Measurements from ENCODE around the gene SYTL1.

The SYTL1 gene

GRCh38 chr1:27302612-27303011, 39.2 kb upstream of the SYTL1 start:
- no CpG with 5 or more reads among the region's 2 CpGs for WGBS (ENCODE audit: extremely low coverage, insufficient coverage, low lambda C conversion rate)
- H4K8ac ChIP-seq (ENCODE audit: low read depth, low read length): no peak overlapping the region
- H3K18ac ChIP-seq (ENCODE audit: low read length): no peak overlapping the region

DNA sequence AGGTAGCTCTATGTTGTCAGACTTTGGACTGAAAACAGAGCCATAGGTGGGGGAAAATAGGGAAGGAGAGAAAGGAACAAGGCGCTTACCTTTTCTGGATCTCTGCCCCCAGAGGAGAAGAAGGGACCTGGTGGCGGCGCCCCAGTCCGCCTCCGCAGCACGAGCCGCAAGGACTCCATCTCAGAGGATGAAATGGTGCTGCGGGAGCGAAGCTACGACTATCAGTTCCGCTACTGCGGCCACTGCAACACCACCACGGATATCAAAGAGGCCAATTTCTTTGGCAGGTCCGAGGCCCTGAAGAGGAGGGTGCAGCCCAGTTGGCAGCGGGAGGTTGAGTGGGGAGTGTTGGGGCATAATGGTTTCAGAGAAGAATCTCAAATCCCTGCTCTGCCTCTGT, 38.3 kb upstream of the SYTL1 start:
- no CpG with 5 or more reads among the region's 15 CpGs for WGBS (ENCODE audit: extremely low coverage, insufficient coverage, low lambda C conversion rate)

More at GRCh38 chr1:27302612-27303011, 39.2 kb upstream of the SYTL1 start:
- no peak overlapping the region for H3K9ac ChIP-seq (ENCODE audit: low read length)
- no peak overlapping the region for H2BK5ac ChIP-seq (ENCODE audit: low read length)
- no peak overlapping the region for H2AK5ac ChIP-seq (ENCODE audit: low read length)
- no peak overlapping the region for H3K23ac ChIP-seq (ENCODE audit: low read length)
- H3K4me2 ChIP-seq (ENCODE audit: low read length): no peak overlapping the region
- no peak overlapping the region for H4K5ac ChIP-seq (ENCODE audit: low read length)
- no peak overlapping the region for H2BK120ac ChIP-seq (ENCODE audit: low read depth, low read length)
- no peaks in the 10 kb centered on the region for H3K79me2 ChIP-seq (ENCODE audit: control insufficient read depth, insufficient read depth, low read length)
- H3K4me3 ChIP-seq (ENCODE audit: low read length): no peak overlapping the region
- peaks cover 15% of the 10 kb centered on the region for H3K4me1 ChIP-seq (ENCODE audit: control insufficient read depth, low read depth, low read length)
- no peak for DNase-seq
- H3K4ac ChIP-seq (ENCODE audit: low read depth, low read length): no peak overlapping the region
- no peak overlapping the region for H3K27ac ChIP-seq (ENCODE audit: low read depth, low read length)
- no peaks in the 10 kb centered on the region for H3K79me1 ChIP-seq (ENCODE audit: low read length)
- H3K56ac ChIP-seq (ENCODE audit: low read length): no peak overlapping the region
- H3K27me3 ChIP-seq (ENCODE audit: insufficient read depth, low read length, poor library complexity): no peaks in the 10 kb centered on the region
- no peak overlapping the region for H2BK15ac ChIP-seq (replicated peaks; ENCODE audit: low read depth)
- H3K36me3 ChIP-seq (ENCODE audit: control insufficient read depth, insufficient read depth, low read length): no peaks in the 10 kb centered on the region

DNA sequence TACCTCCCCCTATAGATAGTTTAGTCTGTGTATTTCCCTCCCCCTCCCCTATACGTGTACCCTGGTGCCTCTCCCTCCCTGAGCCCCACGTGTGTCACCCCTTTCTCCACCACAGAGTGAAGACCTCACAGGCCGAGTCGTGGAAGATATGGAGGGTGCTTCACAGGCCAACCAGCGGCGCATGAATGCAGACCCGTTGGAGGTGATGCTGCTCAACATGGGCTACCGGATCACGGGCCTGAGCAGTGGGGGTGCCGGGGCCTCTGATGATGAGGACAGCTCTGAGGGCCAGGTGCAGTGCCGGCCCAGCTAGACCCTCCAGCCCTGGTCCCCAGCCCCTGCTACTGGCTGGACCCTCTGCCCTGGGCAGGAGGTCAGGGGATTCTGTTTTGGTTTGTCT, 35.8 kb upstream of the SYTL1 start:
- Histone ChIP-seq H3K56ac (ENCODE audit: low read length) (no peak overlapping the region), H3K27me3 (ENCODE audit: insufficient read depth, low read length, poor library complexity) (no peaks in the 10 kb centered on the region), H3K27ac (ENCODE audit: low read depth, low read length) (no peak overlapping the region), H4K8ac (ENCODE audit: low read depth, low read length) (no peak overlapping the region), H3K4ac (ENCODE audit: low read depth, low read length) (no peak overlapping the region), H4K5ac (ENCODE audit: low read length) (no peak overlapping the region), H2AK5ac (ENCODE audit: low read length) (no peak overlapping the region), H3K4me2 (ENCODE audit: low read length) (no peak overlapping the region), H3K36me3 (ENCODE audit: control insufficient read depth, insufficient read depth, low read length) (no peaks in the 10 kb centered on the region), H2BK15ac (replicated peaks; ENCODE audit: low read depth) (no peak overlapping the region), H3K9ac (ENCODE audit: low read length) (no peak overlapping the region), H2BK120ac (ENCODE audit: low read depth, low read length) (no peak overlapping the region), H3K23ac (ENCODE audit: low read length) (no peak overlapping the region), H3K79me1 (ENCODE audit: low read length) (no peaks in the 10 kb centered on the region), H2BK5ac (ENCODE audit: low read length) (no peak overlapping the region), H3K18ac (ENCODE audit: low read length) (no peak overlapping the region), H3K4me3 (ENCODE audit: low read length) (no peak overlapping the region), H3K79me2 (ENCODE audit: control insufficient read depth, insufficient read depth, low read length) (no peaks in the 10 kb centered on the region), H3K4me1 (ENCODE audit: control insufficient read depth, low read depth, low read length) (peaks cover 2% of the 10 kb centered on the region)
- WGBS (ENCODE audit: extremely low coverage, insufficient coverage, low lambda C conversion rate): no CpG with 5 or more reads among the region's 11 CpGs
- DNase-seq: no peak

More for the DNA sequence above, 38.3 kb upstream of the SYTL1 start:
- Histone ChIP-seq H3K27ac (ENCODE audit: low read depth, low read length) (no peak overlapping the region), H3K27me3 (ENCODE audit: insufficient read depth, low read length, poor library complexity) (no peaks in the 10 kb centered on the region), H4K5ac (ENCODE audit: low read length) (no peak overlapping the region), H3K4ac (ENCODE audit: low read depth, low read length) (no peak overlapping the region), H2AK5ac (ENCODE audit: low read length) (no peak overlapping the region), H3K4me1 (ENCODE audit: control insufficient read depth, low read depth, low read length) (peaks cover 15% of the 10 kb centered on the region), H4K8ac (ENCODE audit: low read depth, low read length) (no peak overlapping the region), H3K79me1 (ENCODE audit: low read length) (no peaks in the 10 kb centered on the region), H2BK120ac (ENCODE audit: low read depth, low read length) (no peak overlapping the region), H2BK15ac (replicated peaks; ENCODE audit: low read depth) (no peak overlapping the region), H3K4me3 (ENCODE audit: low read length) (no peak overlapping the region), H3K18ac (ENCODE audit: low read length) (no peak overlapping the region), H3K9ac (ENCODE audit: low read length) (no peak overlapping the region), H3K79me2 (ENCODE audit: control insufficient read depth, insufficient read depth, low read length) (no peaks in the 10 kb centered on the region), H2BK5ac (ENCODE audit: low read length) (no peak overlapping the region), H3K23ac (ENCODE audit: low read length) (no peak overlapping the region), H3K4me2 (ENCODE audit: low read length) (no peak overlapping the region), H3K36me3 (ENCODE audit: control insufficient read depth, insufficient read depth, low read length) (no peaks in the 10 kb centered on the region), H3K56ac (ENCODE audit: low read length) (no peak overlapping the region)
- no peak for DNase-seq

- no peak overlapping the region for H4K8ac ChIP-seq (ENCODE audit: low read depth, low read length)
- H3K23ac ChIP-seq (ENCODE audit: low read length): no peak overlapping the region
- no peaks in the 10 kb centered on the region for H3K79me1 ChIP-seq (ENCODE audit: low read length)
- no peak overlapping the region for H2BK5ac ChIP-seq (ENCODE audit: low read length)
- peak overlapping the region; percentile 41 for H3K9ac ChIP-seq (ENCODE audit: low read length)
- peak overlapping the region; percentile 63 for H3K27ac ChIP-seq (ENCODE audit: low read depth, low read length)
- DNase-seq: peak; percentile 74
- H3K79me2 ChIP-seq (ENCODE audit: control insufficient read depth, insufficient read depth, low read length): no peaks in the 10 kb centered on the region
- H3K56ac ChIP-seq (ENCODE audit: low read length): peak overlapping the region; percentile 73
- peaks cover 2% of the 10 kb centered on the region for H3K4me1 ChIP-seq (ENCODE audit: control insufficient read depth, low read depth, low read length)
- H3K18ac ChIP-seq (ENCODE audit: low read length): no peak overlapping the region
- H4K5ac ChIP-seq (ENCODE audit: low read length): no peak overlapping the region
- H3K4me2 ChIP-seq (ENCODE audit: low read length): no peak overlapping the region
- H2BK15ac ChIP-seq (replicated peaks; ENCODE audit: low read depth): no peak overlapping the region
- no peak overlapping the region for H3K4ac ChIP-seq (ENCODE audit: low read depth, low read length)
- no peak overlapping the region for H2BK120ac ChIP-seq (ENCODE audit: low read depth, low read length)
- no peaks in the 10 kb centered on the region for H3K27me3 ChIP-seq (ENCODE audit: insufficient read depth, low read length, poor library complexity)
- WGBS (ENCODE audit: extremely low coverage, insufficient coverage, low lambda C conversion rate): no CpG with 5 or more reads among the region's 11 CpGs
- H3K4me3 ChIP-seq (ENCODE audit: low read length): no peak overlapping the region
- H2AK5ac ChIP-seq (ENCODE audit: low read length): no peak overlapping the region
- no peaks in the 10 kb centered on the region for H3K36me3 ChIP-seq (ENCODE audit: control insufficient read depth, insufficient read depth, low read length)
Observed at GRCh38 chr1:27306892-27307761, 34.7 kb upstream of the SYTL1 start.

DNA sequence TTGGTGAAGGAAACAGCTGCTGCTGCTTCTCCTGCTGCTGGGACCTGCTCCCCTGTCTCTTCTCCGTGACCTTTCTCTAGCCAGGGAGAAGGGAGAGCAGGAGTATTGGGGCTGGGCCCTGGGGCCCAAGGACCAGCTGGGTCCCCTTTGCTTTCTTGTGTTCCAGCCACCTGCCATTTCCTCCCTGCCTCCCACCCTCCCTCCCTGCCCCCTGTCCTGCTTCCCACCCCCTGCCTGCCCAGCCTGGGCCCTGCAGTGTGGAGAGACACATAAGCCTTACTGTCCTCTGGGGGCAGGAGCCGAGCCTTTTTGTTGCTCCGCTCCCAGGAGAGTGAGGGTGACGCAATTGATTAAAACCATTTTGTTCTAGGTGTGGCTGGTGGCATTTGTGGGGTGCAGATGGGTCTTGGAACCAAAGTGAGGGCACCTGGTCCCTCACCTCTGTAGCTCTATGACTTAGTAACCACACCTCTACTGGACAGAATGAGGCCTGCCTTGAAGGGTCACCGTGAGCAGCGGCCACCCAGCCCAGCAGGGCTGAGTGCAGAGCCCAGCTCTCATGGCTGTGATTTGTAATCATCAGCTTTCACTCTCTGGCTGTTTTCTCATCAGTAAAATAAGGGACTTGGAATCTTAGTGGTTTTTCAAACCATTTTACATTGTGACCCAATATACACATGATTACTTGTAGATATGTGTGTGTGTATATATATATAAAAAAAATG, 33.8 kb upstream of the SYTL1 start:
- no peak overlapping the region for H3K4me2 ChIP-seq (ENCODE audit: low read length)
- H3K9ac ChIP-seq (ENCODE audit: low read length): no peak overlapping the region
- H3K79me2 ChIP-seq (ENCODE audit: control insufficient read depth, insufficient read depth, low read length): no peaks in the 10 kb centered on the region
- no peak overlapping the region for H2BK5ac ChIP-seq (ENCODE audit: low read length)
- no peak overlapping the region for H2AK5ac ChIP-seq (ENCODE audit: low read length)
- no peak overlapping the region for H3K56ac ChIP-seq (ENCODE audit: low read length)
- no CpG with 5 or more reads among the region's 6 CpGs for WGBS (ENCODE audit: extremely low coverage, insufficient coverage, low lambda C conversion rate)
- no peak overlapping the region for H2BK120ac ChIP-seq (ENCODE audit: low read depth, low read length)
- no peak overlapping the region for H4K8ac ChIP-seq (ENCODE audit: low read depth, low read length)
- peak overlapping the region; percentile 63 for H3K27ac ChIP-seq (ENCODE audit: low read depth, low read length)
- no peaks in the 10 kb centered on the region for H3K27me3 ChIP-seq (ENCODE audit: insufficient read depth, low read length, poor library complexity)
- no peaks in the 10 kb centered on the region for H3K79me1 ChIP-seq (ENCODE audit: low read length)
- H3K18ac ChIP-seq (ENCODE audit: low read length): peak overlapping the region; percentile 46
- no peak overlapping the region for H4K5ac ChIP-seq (ENCODE audit: low read length)
- H3K23ac ChIP-seq (ENCODE audit: low read length): no peak overlapping the region
- no peaks in the 10 kb centered on the region for H3K36me3 ChIP-seq (ENCODE audit: control insufficient read depth, insufficient read depth, low read length)
- no peak overlapping the region for H2BK15ac ChIP-seq (replicated peaks; ENCODE audit: low read depth)
- no peak overlapping the region for H3K4me3 ChIP-seq (ENCODE audit: low read length)
- peaks cover 2% of the 10 kb centered on the region for H3K4me1 ChIP-seq (ENCODE audit: control insufficient read depth, low read depth, low read length)
- DNase-seq: peak; percentile 44
- peak overlapping the region; percentile 27 for H3K4ac ChIP-seq (ENCODE audit: low read depth, low read length)

Data from mesendoderm (in vitro differentiated cells).